H1 (cell line): ENCODE data around the gene RPUSD1. TPM values are rescaled to one million over a fixed set of nuclear protein-coding genes. Genes with fewer than 3 reads are reported as not detected.

Experiments
- CTCF ChIA-PET: fragments of 300-600 bp; sonication (Branson Sonifier 250); formaldehyde crosslinking; loops from one replicate; lab custom pipeline; 2021; ENCODE audit not compliant: partially characterized antibody; lab: Charles Lee
- POLR2A ChIA-PET: fragments of 300-600 bp; sonication (Branson Sonifier 250); formaldehyde crosslinking; loops from one replicate; lab custom pipeline; 2021; ENCODE audit warnings: inconsistent platforms; ENCODE audit not compliant: partially characterized antibody; lab: Charles Lee
- DNase-seq, 2 experiments: peaks; one replicate each; pipeline versions ENCODE4 v3.0.0 to v3.0.0-alpha.2; 2010 to 2022; ENCODE audit warnings: low spot score in 2 of 2, low read depth in 1 of 2, mixed read lengths in 1 of 2
- FAIRE-seq: peaks from 2 replicates; lab custom pipeline; 2011; peaks lifted over from hg19 to GRCh38; lab: Jason Lieb, UNC
- H2AFZ ChIP-seq: 2 replicates; pipeline ENCODE4 v1.8.1; 2012; ENCODE audit warnings: low read length, inconsistent platforms
- H2AK5ac ChIP-seq: 2 replicates; pipeline ENCODE4 v1.6.1; 2013; ENCODE audit warnings: low read depth, low read length
- H2BK120ac ChIP-seq: replicated peaks from 2 replicates; pipeline ENCODE3; 2013; ENCODE audit warnings: low read depth, low read length, inconsistent platforms
- H2BK12ac ChIP-seq: 2 replicates; pipeline ENCODE4 v1.6.1; 2013; ENCODE audit warnings: low read depth, low read length
- H2BK15ac ChIP-seq: 2 replicates; pipeline ENCODE4 v1.6.1; 2013; ENCODE audit warnings: low read length
- H2BK20ac ChIP-seq: 2 replicates; pipeline ENCODE4 v1.6.1; 2013; ENCODE audit warnings: low read length
- H2BK5ac ChIP-seq: 2 replicates; pipeline ENCODE4 v1.6.1; 2013; ENCODE audit warnings: low read depth, low read length
- H3K14ac ChIP-seq: 2 replicates; pipeline ENCODE4 v1.6.1; 2013; ENCODE audit warnings: inconsistent platforms; ENCODE audit not compliant: insufficient read length
- H3K18ac ChIP-seq: 2 replicates; pipeline ENCODE4 v1.6.1; 2013; ENCODE audit warnings: low read length; ENCODE audit errors: extremely low read depth
- H3K23ac ChIP-seq: 2 replicates; pipeline ENCODE4 v1.6.1; 2013; ENCODE audit warnings: inconsistent platforms; ENCODE audit not compliant: insufficient read length
- H3K23me2 ChIP-seq: 2 replicates; pipeline ENCODE4 v1.6.1; 2013; ENCODE audit warnings: low read depth, low read length
- H3K27ac ChIP-seq: 2 replicates; pipeline ENCODE4 v1.6.1; 2011; ENCODE audit warnings: low read depth, low read length, inconsistent platforms
- H3K27me3 ChIP-seq, 4 experiments: replicated peaks in 1 of 4; 1 replicate in 1 of 4; 2 replicates in 3 of 4; pipeline versions ENCODE4 v1.6.1 to v1.8.1; 2011 to 2013; ENCODE audit warnings: low read length in 3 of 4, mild to moderate bottlenecking in 3 of 4, inconsistent platforms in 2 of 4, mixed read lengths in 2 of 4, moderate library complexity in 1 of 4; ENCODE audit not compliant: control insufficient read depth in 3 of 4, insufficient read depth in 3 of 4; ENCODE audit errors: extremely low read depth in 1 of 4
- H3K36me3 ChIP-seq, 4 experiments: 2 replicates each; pipeline versions ENCODE4 v1.6.1 to v1.8.1; 2011 to 2013; ENCODE audit warnings: mild to moderate bottlenecking in 4 of 4, low read length in 3 of 4, moderate library complexity in 2 of 4, control low read depth in 1 of 4, inconsistent platforms in 1 of 4; ENCODE audit not compliant: insufficient read depth in 4 of 4, control insufficient read depth in 2 of 4
- H3K4ac ChIP-seq: replicated peaks from 2 replicates; pipeline ENCODE3; 2013; ENCODE audit warnings: low read length, low read depth, mixed read lengths, inconsistent platforms; ENCODE audit not compliant: insufficient read length
- H3K4me1 ChIP-seq, 4 experiments: replicated peaks in 1 of 4; 1 replicate in 1 of 4; 2 replicates in 3 of 4; pipeline versions ENCODE4 v1.6.1 to v1.8.1; 2011 to 2013; ENCODE audit warnings: low read length in 3 of 4, inconsistent platforms in 2 of 4, mixed read lengths in 1 of 4; ENCODE audit not compliant: insufficient read depth in 4 of 4, control insufficient read depth in 3 of 4
- H3K4me2 ChIP-seq, 2 experiments: 2 replicates each; pipeline versions ENCODE4 v1.6.1 to v1.8.1; 2011 to 2013; ENCODE audit warnings: low read depth in 2 of 2, low read length in 2 of 2, control low read depth in 1 of 2, inconsistent platforms in 1 of 2, mild to moderate bottlenecking in 1 of 2; ENCODE audit not compliant: insufficient read depth in 1 of 2
- H3K4me3 ChIP-seq, 4 experiments: fragments of 200-600, 300-600 bp in 1 of 4; sonication (generic), shearing (Covaris generic), sonication (Bioruptor Twin) in 1 of 4; 2 replicates each; pipeline versions ENCODE4 v1.5.1 to v1.8.1; 2011 to 2016; ENCODE audit warnings: low read length in 4 of 4, low read depth in 3 of 4, control low read depth in 2 of 4, inconsistent platforms in 2 of 4, mild to moderate bottlenecking in 2 of 4, mixed read lengths in 1 of 4, moderate library complexity in 1 of 4; ENCODE audit not compliant: insufficient read depth in 2 of 4; ENCODE audit errors: extremely low read depth in 1 of 4
- H3K56ac ChIP-seq: replicated peaks from 2 replicates; pipeline ENCODE3; 2013; ENCODE audit warnings: low read depth, mild to moderate bottlenecking, mixed read lengths, low read length, inconsistent platforms; ENCODE audit not compliant: insufficient read length
- H3K79me1 ChIP-seq: 2 replicates; pipeline ENCODE4 v1.6.1; 2013; ENCODE audit warnings: low read depth, low read length, control low read depth
- H3K79me2 ChIP-seq, 2 experiments: 2 replicates each; pipeline versions ENCODE4 v1.6.1 to v1.8.1; 2012 to 2013; ENCODE audit warnings: low read length in 2 of 2, mild to moderate bottlenecking in 2 of 2, inconsistent platforms in 1 of 2; ENCODE audit not compliant: insufficient read depth in 2 of 2, control insufficient read depth in 1 of 2
- H3K9ac ChIP-seq, 4 experiments: replicated peaks in 1 of 4; 1 replicate in 1 of 4; 2 replicates in 3 of 4; pipeline versions ENCODE4 v1.6.1 to v1.8.1; 2011 to 2013; ENCODE audit warnings: low read depth in 3 of 4, low read length in 3 of 4, control low read depth in 2 of 4, mild to moderate bottlenecking in 2 of 4, moderate library complexity in 2 of 4, inconsistent platforms in 1 of 4; ENCODE audit errors: extremely low read depth in 1 of 4
- H3K9me3 ChIP-seq, 2 experiments: 2 replicates each; pipeline versions ENCODE4 v1.6.1 to v1.8.1; 2012 to 2013; ENCODE audit warnings: mild to moderate bottlenecking in 2 of 2, moderate library complexity in 2 of 2, control low read depth in 1 of 2, inconsistent platforms in 1 of 2, low read depth in 1 of 2, low read length in 1 of 2, mixed read lengths in 1 of 2; ENCODE audit not compliant: insufficient read depth in 2 of 2
- H4K20me1 ChIP-seq, 2 experiments: replicated peaks in 1 of 2; 2 replicates each; pipeline versions ENCODE3 to v1.8.1; 2011 to 2013; ENCODE audit warnings: inconsistent platforms in 2 of 2, low read length in 2 of 2, mild to moderate bottlenecking in 1 of 2; ENCODE audit not compliant: insufficient read depth in 2 of 2, control insufficient read depth in 1 of 2
- H4K5ac ChIP-seq: 2 replicates; pipeline ENCODE4 v1.6.1; 2013; ENCODE audit warnings: low read length, low read depth, mixed read lengths, inconsistent platforms; ENCODE audit not compliant: insufficient read length
- H4K8ac ChIP-seq: 2 replicates; pipeline ENCODE4 v1.8.0; 2013; ENCODE audit warnings: mild to moderate bottlenecking, moderate library complexity, low read length, inconsistent platforms; ENCODE audit not compliant: insufficient read depth; ENCODE audit errors: extremely low read depth
- H4K91ac ChIP-seq: replicated peaks from 2 replicates; pipeline ENCODE3; 2013; ENCODE audit warnings: low read length, mixed read lengths, inconsistent platforms; ENCODE audit not compliant: insufficient read length
- HDAC6 ChIP-seq: IDR thresholded peaks from one replicate; pipeline ENCODE4 v1.7.1; 2012; ENCODE audit warnings: low read depth, mild to moderate bottlenecking, inconsistent platforms, low read length, moderate library complexity
- KDM5A ChIP-seq: fragments of 200-600 bp; IDR thresholded peaks from 2 replicates; pipeline ENCODE4 v1.7.1; 2012; ENCODE audit warnings: mild to moderate bottlenecking, low read length, inconsistent platforms, mixed read lengths
- SUZ12 ChIP-seq: fragments of 200-600 bp; sonication (generic); IDR thresholded peaks from 2 replicates; pipeline ENCODE4 v1.6.1; 2012; ENCODE audit warnings: mild to moderate bottlenecking, inconsistent platforms, low read length, moderate library complexity, mixed read lengths
- USF2 ChIP-seq: IDR thresholded peaks from 2 replicates; pipeline ENCODE4 v1.6.1; 2011; ENCODE audit warnings: low read length, improper control_type of control experiment
- WGBS, 2 experiments: shearing (Covaris generic) in 1 of 2; methylation state at CpG; one replicate each; pipeline versions ENCODE4 v1.1.6 to v1.1.7; 2013 to 2015; ENCODE audit warnings: low lambda C conversion rate in 2 of 2, mixed read lengths in 2 of 2, inconsistent platforms in 1 of 2, low coverage in 1 of 2, missing lambda C conversion rate in 1 of 2; ENCODE audit not compliant: insufficient replicate concordance in 2 of 2, insufficient coverage in 1 of 2, insufficient read length in 1 of 2; ENCODE audit errors: extremely low coverage in 1 of 2, missing lambda C conversion rate in 1 of 2; 5-methylcytosine and 5-hydroxymethylcytosine counted together
- polyA plus RNA-seq, 7 experiments: library from polyadenylated mRNA; depleted of rRNA in 3 of 7; stranded (reverse) in 5 of 7; unstranded in 2 of 7; fragments of >200 nt in 5 of 7; fragments of 200-250 nt in 2 of 7; gene quantifications; 1 replicate in 5 of 7; 2 replicates in 1 of 7; 4 replicates in 1 of 7; pipeline versions ENCODE4 v1.2.1 to v1.2.3, GENCODE V29; 2011 to 2013; ENCODE audit warnings: missing spikeins in 2 of 7, mixed read lengths in 2 of 7
- total RNA-seq: library from RNA; stranded (reverse); fragmentation: NEBNext Ultra II Directional; extraction: Animal tissue kit (Norgen Biotek cat#: 25700); gene quantifications from 2 replicates; pipeline ENCODE4 v1.2.1, GENCODE V29; 2021

The RPUSD1 gene
- total and polyA plus RNA-seq, 2 of the 8 experiments (the other 6 are each of a cell fraction or from before 2014, with no cell fraction given): 32.2 to 61.8 TPM

GRCh38 chr16:798666-799065 is 10.5 kb upstream of the RPUSD1 start:
- Histone ChIP-seq H2AFZ (no peak overlapping the region), H3K56ac (no peak overlapping the region), H2BK120ac (no peak overlapping the region), H3K4ac (no peak overlapping the region), H2BK12ac (no peak overlapping the region), H3K36me3 (peaks cover 0 to 22% (median 0%) of the 10 kb centered on the region in 4 experiments; a peak in 5 of 8 replicates), H3K27ac (no peak overlapping the region), H4K5ac (no peak overlapping the region), H3K23me2 (peaks cover 3% of the 10 kb centered on the region; the same call in 1 of the 2 replicates), H3K79me2 (no peaks in the 10 kb centered on the region), H2AK5ac (no peak overlapping the region), H4K8ac (no peak overlapping the region), H3K4me3 (no peak overlapping the region), H3K18ac (no peak overlapping the region), H2BK5ac (no peak overlapping the region), H3K27me3 (peaks cover 1 to 29% (median 20%) of the 10 kb centered on the region in 4 experiments; a peak in 6 of 7 replicates), H3K4me1 (peaks cover 0 to 17% (median 3%) of the 10 kb centered on the region in 4 experiments; a peak in 4 of 7 replicates), H3K9me3 (no peaks in the 10 kb centered on the region), H3K23ac (no peak overlapping the region), H3K9ac (no peak overlapping the region), H2BK15ac (no peak overlapping the region), H3K79me1 (no peaks in the 10 kb centered on the region), H4K91ac (no peak overlapping the region), H3K4me2 (no peak overlapping the region), H2BK20ac (no peak overlapping the region), H3K14ac (no peak overlapping the region), H4K20me1 (peaks cover 5 to 17% of the 10 kb centered on the region in 2 experiments)
- no peak for TF ChIP-seq KDM5A
- TF ChIP-seq SUZ12: no peak
- TF ChIP-seq HDAC6: no peak
- TF ChIP-seq USF2: no peak
- FAIRE-seq: no peak
- ChIA-PET CTCF (no interaction called here), POLR2A (interaction anchor here (0.6 to 5.6 kb wide), 7 partner anchors 10 to 101 kb away, joined by 3 to 55 read pairs (median 4); partner anchors contain the start of genes ANTKMT, CCDC78, CHTF18 and METRN)
- 93% methylated on average over 13 of the region's 19 CpGs; no CpG with 5 or more reads in 1 of the 2 experiments for WGBS, 2 experiments
- no peak for DNase-seq
